ENCODE data around the gene PPP2R5C. TPM values are rescaled to one million over a fixed set of nuclear protein-coding genes. Genes with fewer than 3 reads are reported as not detected.

The PPP2R5C gene
- total and polyA plus RNA-seq, 7 donors, result 90.2 to 175 (median 131) TPM

- H3K36me3 ChIP-seq, result peaks cover 14 to 60% (median 43%) of the 10 kb centered on the region in 4 donors
- 86 to 94% methylated on average over 17 of the region's 17 CpGs for WGBS, 2 donors
These were observed 122.8 kb downstream of the PPP2R5C start for GRCh38 chr14:101884089-101884933.

GRCh38 chr14:101884934-101885576 lies 123.5 kb downstream of the PPP2R5C start:
- TF ChIP-seq EP300 (IDR thresholded peaks at IDR 0.05) (no peak), CTCF (IDR thresholded peaks at IDR 0.05) (no peak), POLR2A (IDR thresholded peaks at IDR 0.05) (no peak), POLR2AphosphoS5 (IDR thresholded peaks at IDR 0.05) (no peak)
- WGBS, 2 donors, result 96% methylated on average over 24 of the region's 24 CpGs
- no peak overlapping the region for H3K27ac ChIP-seq
- no peaks in the 10 kb centered on the region for H3K9me3 ChIP-seq
- intact Hi-C loops (cut with DNase I), result no loop called here
- no peak overlapping the region for H3K4me3 ChIP-seq
- no peaks in the 10 kb centered on the region for H3K27me3 ChIP-seq
- peaks cover 14 to 65% (median 44%) of the 10 kb centered on the region in 4 donors for H3K36me3 ChIP-seq
- peaks cover 0 to under 1% (median 0%) of the 10 kb centered on the region in 4 donors for H3K4me1 ChIP-seq
- DNase-seq, result peak; percentile 58

More at GRCh38 chr14:101884089-101884933, 122.8 kb downstream of the PPP2R5C start:
- TF ChIP-seq POLR2AphosphoS5 (IDR thresholded peaks at IDR 0.05), result no peak
- TF ChIP-seq POLR2A (IDR thresholded peaks at IDR 0.05), result no peak
- no peak for TF ChIP-seq EP300 (IDR thresholded peaks at IDR 0.05)
- no peak for TF ChIP-seq CTCF (IDR thresholded peaks at IDR 0.05)
- Histone ChIP-seq H3K4me1 (peaks cover 0 to 8% (median 2%) of the 10 kb centered on the region in 4 donors), H3K27ac (no peak overlapping the region), H3K9me3 (no peaks in the 10 kb centered on the region), H3K4me3 (no peak overlapping the region), H3K27me3 (no peaks in the 10 kb centered on the region)
- intact Hi-C loops (cut with DNase I), result no loop called here
- peak; percentile 55 for DNase-seq

- H3K27me3 ChIP-seq, result no peaks in the 10 kb centered on the region
- no peak overlapping the region for H3K27ac ChIP-seq
- H3K4me1 ChIP-seq, result no peaks in the 10 kb centered on the region
- 91 to 95% methylated on average over 11 of the region's 11 CpGs for WGBS, 2 donors
- peaks cover 14 to 83% (median 49%) of the 10 kb centered on the region in 4 donors for H3K36me3 ChIP-seq
- intact Hi-C loops (cut with DNase I), result no loop called here
- no peaks in the 10 kb centered on the region for H3K9me3 ChIP-seq
- DNase-seq, result no peak
- no peak for TF ChIP-seq POLR2AphosphoS5 (IDR thresholded peaks at IDR 0.05)
- no peak for TF ChIP-seq EP300 (IDR thresholded peaks at IDR 0.05)
- TF ChIP-seq CTCF (IDR thresholded peaks at IDR 0.05), result no peak
- TF ChIP-seq POLR2A (IDR thresholded peaks at IDR 0.05), result no peak
- no peak overlapping the region for H3K4me3 ChIP-seq
These were observed 125.7 kb downstream of the PPP2R5C start for GRCh38 chr14:101887219-101887618.

GRCh38 chr14:101888182-101888581 lies 126.7 kb downstream of the PPP2R5C start:
- Histone ChIP-seq H3K36me3 (peaks cover 15 to 92% (median 51%) of the 10 kb centered on the region in 4 donors), H3K27ac (no peak overlapping the region), H3K4me1 (no peaks in the 10 kb centered on the region), H3K9me3 (no peaks in the 10 kb centered on the region), H3K4me3 (no peak overlapping the region), H3K27me3 (no peaks in the 10 kb centered on the region)
- TF ChIP-seq CTCF (IDR thresholded peaks at IDR 0.05) (no peak), POLR2AphosphoS5 (IDR thresholded peaks at IDR 0.05) (no peak), EP300 (IDR thresholded peaks at IDR 0.05) (no peak), POLR2A (IDR thresholded peaks at IDR 0.05) (no peak)
- 92 to 95% methylated on average over 10 of the region's 10 CpGs for WGBS, 2 donors
- no peak for DNase-seq
- intact Hi-C loops (cut with DNase I), result no loop called here
